DMS79 (cell line): ENCODE data around the gene PERM1.

Experiments used
- DNase-seq: peaks from one replicate; lab custom pipeline; 2025; lab: John Stamatoyannopoulos, UW

Gene PERM1

GRCh38 chr1:965526-966134 is 16.3 kb downstream of the PERM1 start:
- no peak for DNase-seq

- DNase-seq: no peak
Observed at GRCh38 chr1:964691-965525, 17.0 kb downstream of the PERM1 start.

- DNase-seq: no peak
Observed at GRCh38 chr1:963746-964525, 18.0 kb downstream of the PERM1 start.

DNA sequence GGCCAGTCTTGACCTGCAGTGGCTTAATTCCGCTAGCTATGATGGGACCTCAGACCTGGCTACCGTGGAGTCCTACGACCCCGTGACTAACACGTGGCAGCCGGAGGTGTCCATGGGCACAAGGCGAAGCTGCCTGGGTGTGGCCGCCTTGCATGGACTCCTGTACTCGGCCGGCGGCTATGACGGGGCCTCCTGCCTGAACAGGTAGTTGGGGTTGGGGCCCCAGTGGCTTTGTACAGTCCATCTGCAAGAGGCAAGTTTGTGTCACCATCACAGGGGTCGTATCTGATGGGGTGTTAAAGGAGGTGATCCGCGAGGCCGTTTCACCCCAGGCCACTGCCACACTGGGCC is 18.6 kb downstream of the PERM1 start:
- DNase-seq: no peak

GRCh38 chr1:962381-963300 is 19.3 kb downstream of the PERM1 start:
- DNase-seq: no peak

GRCh38 chr1:961132-961669 is 20.7 kb downstream of the PERM1 start:
- DNase-seq: no peak

GRCh38 chr1:960363-961131 is 21.3 kb downstream of the PERM1 start, which contains the start of gene KLHL17:
Gene KLHL17, plus strand, starts transcription at chr1:960584. Its CDS starts 110 bp downstream, at chr1:960694.
- DNase-seq: peak; percentile 14

GRCh38 chr1:959731-960362 is 22.0 kb downstream of the PERM1 start:
- DNase-seq: no peak

- DNase-seq: peak; percentile 67
Observed at GRCh38 chr1:958823-959730, 22.8 kb downstream of the PERM1 start, which contains the start of gene NOC2L. Gene NOC2L, minus strand, starts transcription at chr1:959256. Its CDS starts 16 bp downstream, at chr1:959240.

DNA sequence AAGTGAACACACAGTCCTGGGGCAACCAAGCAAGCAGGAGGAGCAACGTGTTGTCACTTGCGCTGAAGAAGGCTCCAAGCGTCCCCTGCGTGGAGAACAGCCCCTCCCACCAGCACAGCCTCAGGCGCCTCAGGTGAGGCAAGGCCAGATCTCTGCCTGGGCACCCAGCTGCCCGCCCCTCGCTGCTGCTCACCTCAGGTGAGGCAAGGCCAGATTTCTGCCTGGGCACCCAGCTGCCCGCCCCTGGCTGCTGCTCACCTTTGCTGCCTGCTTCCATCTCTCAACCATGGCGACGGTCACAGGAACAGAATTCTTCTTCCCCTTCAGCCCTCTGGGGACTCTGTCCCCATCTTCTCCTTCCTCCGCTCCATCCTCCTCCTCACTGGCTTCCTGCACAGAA is 25.3 kb downstream of the PERM1 start:
- DNase-seq: no peak

GRCh38 chr1:955474-955873 is 26.4 kb downstream of the PERM1 start:
- DNase-seq: no peak

DNA sequence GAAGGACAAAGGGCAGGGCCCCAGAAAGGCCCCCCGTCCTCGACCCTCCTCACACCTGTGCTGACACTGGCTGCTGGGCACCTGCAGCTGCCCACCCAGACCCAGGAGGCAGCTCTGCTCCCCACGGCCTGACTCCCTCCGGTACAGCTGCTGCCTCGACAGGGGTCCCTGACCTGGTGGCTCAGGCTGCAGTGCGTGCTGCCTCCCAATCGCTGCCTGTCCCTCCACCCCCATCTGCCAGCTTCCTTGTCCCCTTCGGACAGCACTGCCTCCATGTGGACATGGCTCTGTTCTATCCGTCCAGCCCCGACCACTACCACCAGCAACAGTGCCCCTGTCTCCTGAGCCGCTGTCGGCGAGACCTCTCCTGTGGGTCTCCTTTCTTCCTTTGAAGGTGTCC is 27.0 kb downstream of the PERM1 start:
- no peak for DNase-seq

- DNase-seq: no peak
Observed at GRCh38 chr1:953524-954320, 28.2 kb downstream of the PERM1 start.

- no peak for DNase-seq
Observed at GRCh38 chr1:952603-953002, 29.3 kb downstream of the PERM1 start.

- no peak for DNase-seq
Observed at GRCh38 chr1:952201-952600, 29.7 kb downstream of the PERM1 start.

GRCh38 chr1:951364-951763 is 30.5 kb downstream of the PERM1 start:
- no peak for DNase-seq

DNA sequence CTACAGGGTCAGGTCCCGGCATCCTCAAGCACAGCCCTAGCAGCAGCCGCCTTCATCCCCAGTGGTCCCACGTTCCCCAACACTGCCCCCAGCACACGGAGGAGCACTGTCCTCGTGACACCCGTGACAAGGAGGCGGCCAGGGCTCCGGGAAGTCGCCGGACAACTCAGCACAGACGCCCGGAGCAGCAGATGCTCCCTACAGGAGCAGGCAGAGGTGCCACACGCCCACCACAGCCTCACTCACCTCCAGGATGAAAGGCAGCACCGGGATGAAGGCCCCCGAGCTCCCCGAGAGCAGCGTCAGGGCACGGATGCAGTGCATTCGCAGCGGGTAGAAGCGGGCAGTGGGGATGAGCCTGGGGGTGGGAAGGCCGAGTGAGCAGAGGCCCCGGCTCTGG is 31.0 kb downstream of the PERM1 start:
- DNase-seq: no peak

- DNase-seq: no peak
Observed at GRCh38 chr1:950268-950667, 31.6 kb downstream of the PERM1 start.
